Fibroblast of villous mesenchyme (primary cell): ENCODE data around the gene CSF3. TPM values are rescaled to one million over a fixed set of nuclear protein-coding genes. Genes with fewer than 3 reads are reported as not detected.

Experiments used
- DNase-seq: peaks from one replicate; pipeline ENCODE4 v3.0.0-alpha.2; 2010; ENCODE audit warnings: low read depth
- H3K4me3 ChIP-seq: 2 replicates; pipeline ENCODE4 v1.5.1; 2011; ENCODE audit warnings: low read depth, mild to moderate bottlenecking, low read length
- total RNA-seq: library from RNA; depleted of rRNA; stranded (reverse); fragments of >200 nt; gene quantifications from 2 replicates; pipeline ENCODE4 v1.2.3, GENCODE V29; 2012
- TF ChIP-seq, protein P1 (sequence below): IDR thresholded peaks from 2 replicates; pipeline ENCODE4 v1.5.1; 2012; ENCODE audit warnings: low read depth, mild to moderate bottlenecking, low read length; ENCODE audit not compliant: insufficient read depth

The CSF3 gene
- total RNA-seq, 1 donor = 4.3 TPM

DNA sequence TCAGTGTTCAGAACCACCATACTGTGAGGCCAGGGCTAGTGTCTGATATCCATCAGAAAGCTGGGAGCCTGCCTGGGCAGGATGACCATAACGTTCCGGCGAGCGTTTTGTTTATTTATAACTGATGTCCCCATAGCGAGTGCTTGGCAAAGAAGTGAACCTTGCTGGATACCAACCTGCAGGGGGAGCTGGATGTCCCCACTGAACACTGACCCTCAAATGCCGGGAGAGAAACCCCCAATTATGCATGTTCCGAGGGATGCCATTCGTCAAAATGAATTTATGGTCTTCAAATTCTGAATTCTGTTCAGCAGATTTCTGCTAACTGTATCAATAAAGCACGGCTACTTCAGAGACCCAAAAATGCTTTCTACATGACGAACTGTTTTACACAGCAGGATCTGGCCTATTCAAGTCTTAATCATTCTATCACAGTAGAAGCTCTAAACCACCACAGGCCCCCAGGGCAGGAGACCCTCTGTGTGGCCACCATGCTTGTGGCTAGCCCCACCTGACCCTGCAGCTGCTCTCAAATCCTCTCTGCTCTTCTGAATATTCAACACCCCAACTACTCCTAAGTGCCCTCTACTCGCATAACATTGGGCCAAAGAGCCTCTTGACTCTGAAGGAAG lies 23.8 kb downstream of the CSF3 start:
- DNase-seq = peak; percentile 87
- H3K4me3 ChIP-seq = no peak overlapping the region
- TF ChIP-seq, protein P1, sequence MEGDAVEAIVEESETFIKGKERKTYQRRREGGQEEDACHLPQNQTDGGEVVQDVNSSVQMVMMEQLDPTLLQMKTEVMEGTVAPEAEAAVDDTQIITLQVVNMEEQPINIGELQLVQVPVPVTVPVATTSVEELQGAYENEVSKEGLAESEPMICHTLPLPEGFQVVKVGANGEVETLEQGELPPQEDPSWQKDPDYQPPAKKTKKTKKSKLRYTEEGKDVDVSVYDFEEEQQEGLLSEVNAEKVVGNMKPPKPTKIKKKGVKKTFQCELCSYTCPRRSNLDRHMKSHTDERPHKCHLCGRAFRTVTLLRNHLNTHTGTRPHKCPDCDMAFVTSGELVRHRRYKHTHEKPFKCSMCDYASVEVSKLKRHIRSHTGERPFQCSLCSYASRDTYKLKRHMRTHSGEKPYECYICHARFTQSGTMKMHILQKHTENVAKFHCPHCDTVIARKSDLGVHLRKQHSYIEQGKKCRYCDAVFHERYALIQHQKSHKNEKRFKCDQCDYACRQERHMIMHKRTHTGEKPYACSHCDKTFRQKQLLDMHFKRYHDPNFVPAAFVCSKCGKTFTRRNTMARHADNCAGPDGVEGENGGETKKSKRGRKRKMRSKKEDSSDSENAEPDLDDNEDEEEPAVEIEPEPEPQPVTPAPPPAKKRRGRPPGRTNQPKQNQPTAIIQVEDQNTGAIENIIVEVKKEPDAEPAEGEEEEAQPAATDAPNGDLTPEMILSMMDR = peak; percentile 87

DNA sequence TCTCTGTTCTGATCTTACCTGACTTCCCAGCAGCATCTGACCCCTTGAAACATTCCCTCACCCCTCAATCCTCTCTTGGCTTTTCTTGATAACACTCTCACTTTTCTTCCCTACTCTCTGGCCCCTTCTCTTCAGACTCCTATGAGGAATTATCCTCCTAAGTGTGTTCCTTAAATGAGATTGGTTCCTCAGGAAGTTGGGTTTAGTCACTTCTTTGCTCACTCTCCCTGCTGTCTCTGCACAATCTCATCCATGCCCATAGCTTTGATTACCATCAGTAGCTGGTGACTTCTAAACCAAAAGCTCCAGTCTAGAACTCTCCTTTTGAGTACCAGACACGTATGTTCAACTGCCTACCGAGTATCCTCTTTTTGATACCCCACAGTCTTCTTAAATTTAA lies 26.0 kb downstream of the CSF3 start:
- DNase-seq = no peak
- TF ChIP-seq, protein P1 = no peak

DNA sequence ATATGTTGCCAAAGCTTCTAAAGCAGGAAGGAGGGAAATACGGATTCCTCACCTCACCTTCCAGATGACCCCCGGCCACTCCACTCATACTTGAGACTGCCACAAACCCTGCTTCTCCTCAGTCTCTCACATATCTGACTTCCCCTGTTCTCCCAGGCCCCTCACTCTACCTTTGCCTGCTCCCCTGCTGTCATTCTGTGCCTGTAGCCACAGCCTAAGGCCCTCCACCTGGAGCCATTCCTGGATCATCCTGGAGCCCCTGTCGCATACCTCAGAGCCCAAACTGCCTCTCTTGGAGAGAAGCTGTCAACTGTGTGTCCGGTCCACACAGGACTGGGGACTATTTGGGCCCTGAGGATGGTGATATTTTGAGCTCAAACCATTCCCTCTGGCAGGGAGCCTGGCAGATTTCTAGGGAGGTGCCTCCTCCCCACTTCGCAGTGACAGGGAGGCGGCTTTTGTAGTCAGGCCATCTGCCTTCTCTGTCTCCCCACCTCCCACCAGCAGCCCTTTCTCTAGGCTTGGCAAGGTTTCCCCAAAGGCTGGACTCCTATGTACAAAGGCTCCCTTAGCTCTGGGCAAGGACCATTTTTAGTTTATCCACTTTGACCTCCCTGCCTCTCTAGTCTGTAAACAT lies 41.3 kb downstream of the CSF3 start:
- no peak overlapping the region for H3K4me3 ChIP-seq
- no peak for DNase-seq
- TF ChIP-seq, protein P1 = no peak

More for the DNA sequence above, 26.0 kb downstream of the CSF3 start:
- no peak overlapping the region for H3K4me3 ChIP-seq

DNA sequence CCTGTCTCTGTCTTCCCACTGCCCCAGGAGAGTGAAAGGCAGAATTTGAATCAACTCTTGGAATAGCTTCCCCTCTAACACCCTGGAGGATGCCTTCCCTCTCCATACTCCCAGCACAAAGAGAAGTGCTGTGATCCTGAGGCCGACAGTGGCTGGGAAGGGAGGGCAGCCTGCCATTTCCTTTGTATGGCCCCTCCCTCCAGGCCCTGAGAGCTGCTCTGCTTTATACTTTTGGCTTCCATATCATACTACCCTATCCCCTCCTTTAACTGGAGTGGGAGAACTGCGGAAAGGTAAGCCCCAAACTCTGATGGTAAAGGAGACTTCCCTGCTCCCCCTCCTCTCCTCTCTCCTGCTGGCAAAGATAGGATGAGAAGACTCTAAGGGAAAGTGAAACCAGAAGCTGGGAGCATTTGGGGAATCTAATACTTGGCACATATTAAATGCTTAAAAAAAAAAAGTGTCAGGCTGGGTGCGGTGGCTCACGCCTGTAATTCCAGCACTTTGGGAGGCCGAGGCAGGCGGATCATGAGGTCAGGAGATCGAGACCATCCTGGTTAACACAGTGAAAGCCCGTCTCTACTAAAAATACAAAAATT lies 43.0 kb downstream of the CSF3 start:
- H3K4me3 ChIP-seq = no peak overlapping the region
- DNase-seq = peak; percentile 71
- TF ChIP-seq, protein P1 = no peak

DNA sequence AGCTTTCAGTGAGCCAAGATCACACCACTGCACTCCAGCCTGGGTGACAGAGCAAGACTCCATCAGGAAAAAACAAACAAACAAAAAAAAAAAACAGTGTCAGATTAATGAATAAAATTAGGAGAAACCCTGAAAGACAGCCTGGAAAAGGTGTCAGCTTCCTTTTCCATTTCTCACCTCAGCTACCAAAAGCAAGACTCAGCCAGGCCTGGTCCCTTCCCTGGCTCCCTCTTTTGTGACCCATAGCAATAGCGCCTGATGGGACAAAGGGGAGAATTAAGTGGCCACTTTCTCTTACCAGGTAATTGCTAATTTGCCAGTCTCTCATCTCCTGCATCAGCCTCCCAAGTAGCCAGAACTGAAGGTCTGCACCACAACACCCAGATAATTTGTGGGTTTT lies 43.6 kb downstream of the CSF3 start:
- DNase-seq = no peak
- no peak overlapping the region for H3K4me3 ChIP-seq
- TF ChIP-seq, protein P1 = no peak

DNA sequence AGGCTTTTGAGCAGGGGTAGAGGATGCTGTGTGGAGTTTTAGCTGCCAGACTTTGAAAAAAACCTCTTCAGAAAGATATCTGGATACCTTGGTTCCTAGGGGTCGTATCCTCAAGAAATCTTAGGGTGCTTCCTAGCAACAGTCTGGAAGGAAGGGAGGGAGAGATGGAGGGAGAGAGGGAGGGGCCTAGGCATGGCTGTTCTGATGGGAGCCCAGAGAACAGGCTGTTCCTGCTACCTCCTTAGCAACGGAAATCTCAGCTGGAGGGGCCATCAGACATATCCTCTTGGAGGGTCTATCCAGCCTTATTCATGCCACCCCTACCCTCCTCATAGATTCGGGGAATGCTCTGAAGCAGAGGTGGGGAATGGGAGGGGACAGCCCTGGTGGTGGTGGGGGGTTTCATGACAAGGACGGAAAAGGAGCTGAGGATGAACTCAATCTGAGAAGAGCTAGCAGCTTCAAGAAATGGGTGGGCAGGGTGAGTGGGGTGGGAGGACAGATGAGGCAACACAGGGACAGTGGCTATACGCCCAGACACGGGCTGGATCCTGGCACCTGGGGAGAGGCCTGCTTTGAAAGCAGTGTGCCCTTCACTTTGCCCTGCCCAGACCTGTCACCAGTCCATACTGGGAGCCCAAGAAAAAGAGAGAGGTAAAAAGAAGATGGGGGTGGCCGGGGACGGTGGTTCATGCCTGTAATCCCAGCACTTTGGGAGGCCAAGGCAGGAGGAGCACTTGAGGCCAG lies 44.7 kb downstream of the CSF3 start:
- no peak for DNase-seq
- TF ChIP-seq, protein P1 = no peak
- H3K4me3 ChIP-seq = no peak overlapping the region
